K562 (cell line): ENCODE results near the gene CPT1A. TPM values are rescaled to one million over a fixed set of nuclear protein-coding genes. Genes with fewer than 3 reads are reported as not detected.
A peak's percentile ranks its signal among the peaks of the same experiment; 100 is the strongest.

Source experiments
- ARID1B ChIP-seq: fragments of 450-650 bp; IDR thresholded peaks from 2 replicates; pipeline ENCODE4 v1.6.1; 2016; ENCODE audit warnings: antibody characterized with exemption, mild to moderate bottlenecking, inconsistent platforms
- ARID2 ChIP-seq: fragments of 450-650 bp; IDR thresholded peaks from 2 replicates; pipeline ENCODE4 v1.6.1; 2017; ENCODE audit warnings: antibody characterized with exemption, mild to moderate bottlenecking
- BRD4 ChIP-seq: fragments of 200-600 bp; sonication (generic); IDR thresholded peaks from 2 replicates; pipeline ENCODE4 v1.6.1; 2017; ENCODE audit warnings: inconsistent platforms
- FOXK2 ChIP-seq, 2 experiments: fragments of 450-650 bp; IDR thresholded peaks in 1 of 2; conservative IDR thresholded peaks in 1 of 2; 2 replicates each; pipeline ENCODE4 v1.6.1; 2016; ENCODE audit warnings: low read depth in 2 of 2, mild to moderate bottlenecking in 1 of 2
- HMG20A ChIP-seq: fragments of 450-650 bp; formaldehyde crosslinking; conservative IDR thresholded peaks from 2 replicates; pipeline ENCODE4 v1.4.0; 2020; ENCODE audit warnings: mild to moderate bottlenecking, mixed read lengths
- NBN ChIP-seq: fragments of 450-650 bp; IDR thresholded peaks from 2 replicates; pipeline ENCODE4 v1.6.1; 2016; ENCODE audit warnings: low read depth, mild to moderate bottlenecking
- NCOA6 ChIP-seq: fragments of 450-650 bp; IDR thresholded peaks from 2 replicates; pipeline ENCODE4 v1.6.1; 2017; ENCODE audit warnings: mild to moderate bottlenecking
- NFE2L1 ChIP-seq: fragments of 450-650 bp; IDR thresholded peaks from 2 replicates; pipeline ENCODE4 v1.6.1; 2016; ENCODE audit warnings: missing genetic modification characterization, low read depth, mild to moderate bottlenecking, missing compliant biosample characterization, moderate library complexity, borderline replicate concordance
- NFXL1 ChIP-seq: fragments of 450-650 bp; formaldehyde crosslinking; IDR thresholded peaks from 2 replicates; pipeline ENCODE4 v1.4.0; 2021; ENCODE audit warnings: mild to moderate bottlenecking
- TEAD1 ChIP-seq, 2 experiments: fragments of 450-650 bp in 1 of 2; sonication (generic) in 1 of 2; formaldehyde crosslinking; IDR thresholded peaks; 2 replicates each; pipeline versions ENCODE4 v1.4.0 to v1.8.0; 2020 to 2022; ENCODE audit warnings: mild to moderate bottlenecking in 2 of 2, missing genetic modification reagents in 1 of 2
- ZNF140 ChIP-seq: fragments of 250-450 bp; sonication (Bioruptor Pico); IDR thresholded peaks from 2 replicates; pipeline ENCODE4 v1.8.0; 2021; ENCODE audit warnings: moderate library complexity, mild to moderate bottlenecking, inconsistent platforms
- ZNF274 ChIP-seq: IDR thresholded peaks from 2 replicates; pipeline ENCODE4 v1.6.1; 2011; ENCODE audit warnings: low read depth, mild to moderate bottlenecking, low read length, moderate library complexity, borderline replicate concordance
- ZNF77 ChIP-seq: fragments of 250-450 bp; sonication (Bioruptor Pico); IDR thresholded peaks from 2 replicates; pipeline ENCODE4 v1.5.0; 2020
- ZSCAN32 ChIP-seq: fragments of 450-650 bp; formaldehyde crosslinking; IDR thresholded peaks from 2 replicates; pipeline ENCODE4 v1.4.0; 2020; ENCODE audit warnings: mild to moderate bottlenecking, moderate library complexity
- polyA plus RNA-seq, 8 experiments: library from polyadenylated mRNA; depleted of rRNA in 4 of 8; stranded (reverse) in 5 of 8; unstranded in 3 of 8; fragments of >200 nt; fragmentation: Nextera tagmentation in 2 of 8; fragmentation: Illumina TruSeq in 1 of 8; extraction: Ambion mirVana in 2 of 8; extraction: Trizol in 1 of 8; gene quantifications; 2 replicates each; pipeline versions ENCODE4 v1.2.1 to v1.2.3, GENCODE V29; 2011 to 2014; ENCODE audit warnings: inconsistent platforms in 1 of 8, missing spikeins in 1 of 8
- total RNA-seq, 7 experiments: library from RNA; depleted of rRNA in 6 of 7; stranded (reverse); fragments of >200 nt in 6 of 7; fragmentation: Illumina TruSeq in 2 of 7; extraction: Trizol in 2 of 7; gene quantifications; 2 replicates each; pipeline versions ENCODE4 v1.2.1 to v1.2.3, GENCODE V29; 2011 to 2021; ENCODE audit warnings: low replicate concordance in 1 of 7
- TF ChIP-seq, protein P1 (sequence below): fragments of 150-350 bp; conservative IDR thresholded peaks from 2 replicates; pipeline ENCODE4 v1.6.1; 2014; ENCODE audit warnings: low read length
- TF ChIP-seq, protein P2 (sequence below): fragments of 250-450 bp; sonication (Bioruptor Pico); IDR thresholded peaks from 2 replicates; pipeline ENCODE4 v1.5.0; 2021
- TF ChIP-seq, protein P3 (sequence below): fragments of 450-650 bp; IDR thresholded peaks from one replicate; pipeline ENCODE4 v1.6.1; 2018; ENCODE audit warnings: mild to moderate bottlenecking, moderate library complexity; ENCODE audit not compliant: partially characterized antibody
- TF ChIP-seq, protein P4 (sequence below): fragments of 250-450 bp; sonication (Bioruptor Pico); IDR thresholded peaks from 2 replicates; pipeline ENCODE4 v1.6.1; 2021; ENCODE audit warnings: mild to moderate bottlenecking
- TF ChIP-seq, protein P5 (sequence below): fragments of 450-650 bp; IDR thresholded peaks from 2 replicates; pipeline ENCODE4 v1.6.1; 2017; ENCODE audit warnings: antibody characterized with exemption, mild to moderate bottlenecking

CPT1A gene
- total and polyA plus RNA-seq, 9 of the 15 experiments (the other 6 are each of a cell fraction or from before 2014, with no cell fraction given): 2.6 to 29.1 (median 12.3) TPM

DNA sequence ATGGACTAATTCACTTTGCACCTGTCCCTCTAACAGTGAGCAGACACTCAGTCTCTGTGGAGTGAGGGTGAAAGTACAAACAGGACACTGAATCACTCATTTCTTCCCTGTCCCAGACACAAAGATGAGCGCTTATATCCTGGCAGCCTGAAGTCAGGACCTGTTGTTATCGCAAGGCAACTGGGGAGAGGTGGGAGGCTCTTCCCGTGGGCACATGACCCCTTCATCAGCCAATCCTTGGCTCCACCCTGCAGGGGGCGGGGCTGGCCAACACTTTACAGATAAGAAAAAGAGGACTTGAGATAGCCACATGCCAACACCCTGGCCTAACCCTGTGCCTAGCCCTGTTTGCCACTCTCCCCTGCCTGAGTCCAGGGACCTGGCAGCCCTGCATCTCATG is 60.9 kb downstream of the CPT1A start (continued):
- no peak for TF ChIP-seq ARID2
- no peak for TF ChIP-seq NFE2L1 (tag)
- no peak for TF ChIP-seq ZNF274
- TF ChIP-seq, protein P1, sequence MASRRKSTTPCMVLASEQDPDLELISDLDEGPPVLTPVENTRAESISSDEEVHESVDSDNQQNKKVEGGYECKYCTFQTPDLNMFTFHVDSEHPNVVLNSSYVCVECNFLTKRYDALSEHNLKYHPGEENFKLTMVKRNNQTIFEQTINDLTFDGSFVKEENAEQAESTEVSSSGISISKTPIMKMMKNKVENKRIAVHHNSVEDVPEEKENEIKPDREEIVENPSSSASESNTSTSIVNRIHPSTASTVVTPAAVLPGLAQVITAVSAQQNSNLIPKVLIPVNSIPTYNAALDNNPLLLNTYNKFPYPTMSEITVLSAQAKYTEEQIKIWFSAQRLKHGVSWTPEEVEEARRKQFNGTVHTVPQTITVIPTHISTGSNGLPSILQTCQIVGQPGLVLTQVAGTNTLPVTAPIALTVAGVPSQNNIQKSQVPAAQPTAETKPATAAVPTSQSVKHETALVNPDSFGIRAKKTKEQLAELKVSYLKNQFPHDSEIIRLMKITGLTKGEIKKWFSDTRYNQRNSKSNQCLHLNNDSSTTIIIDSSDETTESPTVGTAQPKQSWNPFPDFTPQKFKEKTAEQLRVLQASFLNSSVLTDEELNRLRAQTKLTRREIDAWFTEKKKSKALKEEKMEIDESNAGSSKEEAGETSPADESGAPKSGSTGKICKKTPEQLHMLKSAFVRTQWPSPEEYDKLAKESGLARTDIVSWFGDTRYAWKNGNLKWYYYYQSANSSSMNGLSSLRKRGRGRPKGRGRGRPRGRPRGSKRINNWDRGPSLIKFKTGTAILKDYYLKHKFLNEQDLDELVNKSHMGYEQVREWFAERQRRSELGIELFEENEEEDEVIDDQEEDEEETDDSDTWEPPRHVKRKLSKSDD: no peak
- TF ChIP-seq NBN: no peak
- no peak for TF ChIP-seq ZNF140 (CRISPR knock-in tag)
- no peak for TF ChIP-seq ZNF77 (CRISPR knock-in tag)
- no peak for TF ChIP-seq NCOA6
- TF ChIP-seq, protein P2, sequence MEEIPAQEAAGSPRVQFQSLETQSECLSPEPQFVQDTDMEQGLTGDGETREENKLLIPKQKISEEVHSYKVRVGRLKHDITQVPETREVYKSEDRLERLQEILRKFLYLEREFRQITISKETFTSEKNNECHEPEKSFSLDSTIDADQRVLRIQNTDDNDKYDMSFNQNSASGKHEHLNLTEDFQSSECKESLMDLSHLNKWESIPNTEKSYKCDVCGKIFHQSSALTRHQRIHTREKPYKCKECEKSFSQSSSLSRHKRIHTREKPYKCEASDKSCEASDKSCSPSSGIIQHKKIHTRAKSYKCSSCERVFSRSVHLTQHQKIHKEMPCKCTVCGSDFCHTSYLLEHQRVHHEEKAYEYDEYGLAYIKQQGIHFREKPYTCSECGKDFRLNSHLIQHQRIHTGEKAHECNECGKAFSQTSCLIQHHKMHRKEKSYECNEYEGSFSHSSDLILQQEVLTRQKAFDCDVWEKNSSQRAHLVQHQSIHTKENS (CRISPR knock-in tag): no peak
- TF ChIP-seq ZSCAN32: no peak
- TF ChIP-seq, protein P3, sequence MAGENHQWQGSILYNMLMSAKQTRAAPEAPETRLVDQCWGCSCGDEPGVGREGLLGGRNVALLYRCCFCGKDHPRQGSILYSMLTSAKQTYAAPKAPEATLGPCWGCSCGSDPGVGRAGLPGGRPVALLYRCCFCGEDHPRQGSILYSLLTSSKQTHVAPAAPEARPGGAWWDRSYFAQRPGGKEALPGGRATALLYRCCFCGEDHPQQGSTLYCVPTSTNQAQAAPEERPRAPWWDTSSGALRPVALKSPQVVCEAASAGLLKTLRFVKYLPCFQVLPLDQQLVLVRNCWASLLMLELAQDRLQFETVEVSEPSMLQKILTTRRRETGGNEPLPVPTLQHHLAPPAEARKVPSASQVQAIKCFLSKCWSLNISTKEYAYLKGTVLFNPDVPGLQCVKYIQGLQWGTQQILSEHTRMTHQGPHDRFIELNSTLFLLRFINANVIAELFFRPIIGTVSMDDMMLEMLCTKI: no peak
- no peak for TF ChIP-seq NFXL1 (CRISPR knock-in tag)
- TF ChIP-seq FOXK2 (conservative IDR thresholded peaks at IDR 0.05 in 1 of 2, IDR thresholded peaks at IDR 0.05 in 1 of 2; ENCODE audit: low read depth in 2 of 2): 0 out of 4 replicates have a peak, but pooled peaks of 1 of the 2 experiments have one; percentile 13
- TF ChIP-seq, protein P4, sequence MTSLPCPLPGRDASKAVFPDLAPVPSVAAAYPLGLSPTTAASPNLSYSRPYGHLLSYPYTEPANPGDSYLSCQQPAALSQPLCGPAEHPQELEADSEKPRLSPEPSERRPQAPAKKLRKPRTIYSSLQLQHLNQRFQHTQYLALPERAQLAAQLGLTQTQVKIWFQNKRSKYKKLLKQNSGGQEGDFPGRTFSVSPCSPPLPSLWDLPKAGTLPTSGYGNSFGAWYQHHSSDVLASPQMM (CRISPR knock-in tag): no peak
- no peak for TF ChIP-seq HMG20A (CRISPR knock-in tag)
- TF ChIP-seq, protein P5, sequence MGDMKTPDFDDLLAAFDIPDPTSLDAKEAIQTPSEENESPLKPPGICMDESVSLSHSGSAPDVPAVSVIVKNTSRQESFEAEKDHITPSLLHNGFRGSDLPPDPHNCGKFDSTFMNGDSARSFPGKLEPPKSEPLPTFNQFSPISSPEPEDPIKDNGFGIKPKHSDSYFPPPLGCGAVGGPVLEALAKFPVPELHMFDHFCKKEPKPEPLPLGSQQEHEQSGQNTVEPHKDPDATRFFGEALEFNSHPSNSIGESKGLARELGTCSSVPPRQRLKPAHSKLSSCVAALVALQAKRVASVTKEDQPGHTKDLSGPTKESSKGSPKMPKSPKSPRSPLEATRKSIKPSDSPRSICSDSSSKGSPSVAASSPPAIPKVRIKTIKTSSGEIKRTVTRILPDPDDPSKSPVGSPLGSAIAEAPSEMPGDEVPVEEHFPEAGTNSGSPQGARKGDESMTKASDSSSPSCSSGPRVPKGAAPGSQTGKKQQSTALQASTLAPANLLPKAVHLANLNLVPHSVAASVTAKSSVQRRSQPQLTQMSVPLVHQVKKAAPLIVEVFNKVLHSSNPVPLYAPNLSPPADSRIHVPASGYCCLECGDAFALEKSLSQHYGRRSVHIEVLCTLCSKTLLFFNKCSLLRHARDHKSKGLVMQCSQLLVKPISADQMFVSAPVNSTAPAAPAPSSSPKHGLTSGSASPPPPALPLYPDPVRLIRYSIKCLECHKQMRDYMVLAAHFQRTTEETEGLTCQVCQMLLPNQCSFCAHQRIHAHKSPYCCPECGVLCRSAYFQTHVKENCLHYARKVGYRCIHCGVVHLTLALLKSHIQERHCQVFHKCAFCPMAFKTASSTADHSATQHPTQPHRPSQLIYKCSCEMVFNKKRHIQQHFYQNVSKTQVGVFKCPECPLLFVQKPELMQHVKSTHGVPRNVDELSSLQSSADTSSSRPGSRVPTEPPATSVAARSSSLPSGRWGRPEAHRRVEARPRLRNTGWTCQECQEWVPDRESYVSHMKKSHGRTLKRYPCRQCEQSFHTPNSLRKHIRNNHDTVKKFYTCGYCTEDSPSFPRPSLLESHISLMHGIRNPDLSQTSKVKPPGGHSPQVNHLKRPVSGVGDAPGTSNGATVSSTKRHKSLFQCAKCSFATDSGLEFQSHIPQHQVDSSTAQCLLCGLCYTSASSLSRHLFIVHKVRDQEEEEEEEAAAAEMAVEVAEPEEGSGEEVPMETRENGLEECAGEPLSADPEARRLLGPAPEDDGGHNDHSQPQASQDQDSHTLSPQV: 0 out of 2 replicates have a peak, but pooled peaks have one; percentile 34
- no peak for TF ChIP-seq BRD4
- TF ChIP-seq ARID1B: peak; percentile 37; the same call in 1 of the 2 replicates
- TF ChIP-seq TEAD1 (CRISPR knock-in tag; IDR thresholded peaks at IDR 0.05): no peak
